ENCODE measurements around the gene GLRA2.

Gene GLRA2

GRCh38 chrX:14590693-14591424, 61.5 kb downstream of the GLRA2 start:
- H4K20me1 ChIP-seq (ENCODE audit: insufficient read depth, low read length), result no peaks in the 10 kb centered on the region
- H2AFZ ChIP-seq (ENCODE audit: low read depth, low read length), result no peak overlapping the region
- no peak for TF ChIP-seq EZH2phosphoT487 (IDR thresholded peaks at IDR 0.05; ENCODE audit: low read depth)
- TF ChIP-seq, protein P1, sequence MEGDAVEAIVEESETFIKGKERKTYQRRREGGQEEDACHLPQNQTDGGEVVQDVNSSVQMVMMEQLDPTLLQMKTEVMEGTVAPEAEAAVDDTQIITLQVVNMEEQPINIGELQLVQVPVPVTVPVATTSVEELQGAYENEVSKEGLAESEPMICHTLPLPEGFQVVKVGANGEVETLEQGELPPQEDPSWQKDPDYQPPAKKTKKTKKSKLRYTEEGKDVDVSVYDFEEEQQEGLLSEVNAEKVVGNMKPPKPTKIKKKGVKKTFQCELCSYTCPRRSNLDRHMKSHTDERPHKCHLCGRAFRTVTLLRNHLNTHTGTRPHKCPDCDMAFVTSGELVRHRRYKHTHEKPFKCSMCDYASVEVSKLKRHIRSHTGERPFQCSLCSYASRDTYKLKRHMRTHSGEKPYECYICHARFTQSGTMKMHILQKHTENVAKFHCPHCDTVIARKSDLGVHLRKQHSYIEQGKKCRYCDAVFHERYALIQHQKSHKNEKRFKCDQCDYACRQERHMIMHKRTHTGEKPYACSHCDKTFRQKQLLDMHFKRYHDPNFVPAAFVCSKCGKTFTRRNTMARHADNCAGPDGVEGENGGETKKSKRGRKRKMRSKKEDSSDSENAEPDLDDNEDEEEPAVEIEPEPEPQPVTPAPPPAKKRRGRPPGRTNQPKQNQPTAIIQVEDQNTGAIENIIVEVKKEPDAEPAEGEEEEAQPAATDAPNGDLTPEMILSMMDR (IDR thresholded peaks at IDR 0.05; ENCODE audit: low read depth, low read length), result no peak
- no peaks in the 10 kb centered on the region for H3K4me1 ChIP-seq (ENCODE audit: low read length)
- H3K9me3 ChIP-seq (ENCODE audit: insufficient read depth, low read length), result no peaks in the 10 kb centered on the region
- H3K36me3 ChIP-seq (replicated peaks; ENCODE audit: low read depth, low read length), result no peaks in the 10 kb centered on the region
- no peak overlapping the region for H3K27ac ChIP-seq (ENCODE audit: low read length)
- no peaks in the 10 kb centered on the region for H3K27me3 ChIP-seq (ENCODE audit: low read depth, low read length)
- H3K4me2 ChIP-seq (ENCODE audit: low read length), result no peak overlapping the region
- H3K4me3 ChIP-seq (ENCODE audit: low read length), result no peak overlapping the region
- H3K79me2 ChIP-seq (ENCODE audit: low read length), result no peaks in the 10 kb centered on the region
- H3K9ac ChIP-seq (ENCODE audit: low read length), result no peak overlapping the region

- Histone ChIP-seq H3K4me3 (ENCODE audit: low read length) (no peak overlapping the region), H3K36me3 (replicated peaks; ENCODE audit: low read depth, low read length) (no peaks in the 10 kb centered on the region), H3K9ac (ENCODE audit: low read length) (no peak overlapping the region), H3K79me2 (ENCODE audit: low read length) (no peaks in the 10 kb centered on the region), H4K20me1 (ENCODE audit: insufficient read depth, low read length) (no peaks in the 10 kb centered on the region), H2AFZ (ENCODE audit: low read depth, low read length) (no peak overlapping the region), H3K9me3 (ENCODE audit: insufficient read depth, low read length) (no peaks in the 10 kb centered on the region), H3K4me2 (ENCODE audit: low read length) (no peak overlapping the region), H3K27me3 (ENCODE audit: low read depth, low read length) (no peaks in the 10 kb centered on the region), H3K27ac (ENCODE audit: low read length) (no peak overlapping the region), H3K4me1 (ENCODE audit: low read length) (no peaks in the 10 kb centered on the region)
- no peak for TF ChIP-seq EZH2phosphoT487 (IDR thresholded peaks at IDR 0.05; ENCODE audit: low read depth)
- TF ChIP-seq, protein P1 (IDR thresholded peaks at IDR 0.05; ENCODE audit: low read depth, low read length), result no peak
Observed at GRCh38 chrX:14591976-14592375, 62.6 kb downstream of the GLRA2 start.

DNA sequence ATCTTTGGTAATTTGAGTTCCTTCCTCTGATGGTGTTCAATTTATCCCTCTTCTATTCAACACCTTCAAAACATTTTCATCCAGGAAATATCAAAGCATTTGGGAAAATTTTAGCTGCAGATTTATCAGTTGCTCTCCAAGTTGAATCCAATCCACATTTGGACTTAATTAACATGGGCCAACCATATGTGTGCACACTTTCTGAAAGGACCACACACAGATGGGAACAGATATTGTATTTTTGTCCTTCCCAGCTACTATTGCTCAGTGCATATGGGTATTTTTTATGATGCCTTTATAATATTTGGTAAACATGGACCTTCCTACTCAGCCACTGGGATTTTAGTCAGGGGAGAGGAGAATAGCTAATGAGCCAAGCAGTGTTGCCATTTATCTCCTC, 65.2 kb downstream of the GLRA2 start:
- H3K4me1 ChIP-seq (ENCODE audit: low read length), result no peaks in the 10 kb centered on the region
- H3K9ac ChIP-seq (ENCODE audit: low read length), result no peak overlapping the region
- no peak overlapping the region for H2AFZ ChIP-seq (ENCODE audit: low read depth, low read length)
- H3K4me2 ChIP-seq (ENCODE audit: low read length), result no peak overlapping the region
- no peak overlapping the region for H3K4me3 ChIP-seq (ENCODE audit: low read length)
- no peak overlapping the region for H3K27ac ChIP-seq (ENCODE audit: low read length)
- TF ChIP-seq, protein P1 (IDR thresholded peaks at IDR 0.05; ENCODE audit: low read depth, low read length), result no peak
- H3K79me2 ChIP-seq (ENCODE audit: low read length), result no peaks in the 10 kb centered on the region
- H3K9me3 ChIP-seq (ENCODE audit: insufficient read depth, low read length), result no peaks in the 10 kb centered on the region
- H3K36me3 ChIP-seq (replicated peaks; ENCODE audit: low read depth, low read length), result no peaks in the 10 kb centered on the region
- H4K20me1 ChIP-seq (ENCODE audit: insufficient read depth, low read length), result no peaks in the 10 kb centered on the region
- no peaks in the 10 kb centered on the region for H3K27me3 ChIP-seq (ENCODE audit: low read depth, low read length)

DNA sequence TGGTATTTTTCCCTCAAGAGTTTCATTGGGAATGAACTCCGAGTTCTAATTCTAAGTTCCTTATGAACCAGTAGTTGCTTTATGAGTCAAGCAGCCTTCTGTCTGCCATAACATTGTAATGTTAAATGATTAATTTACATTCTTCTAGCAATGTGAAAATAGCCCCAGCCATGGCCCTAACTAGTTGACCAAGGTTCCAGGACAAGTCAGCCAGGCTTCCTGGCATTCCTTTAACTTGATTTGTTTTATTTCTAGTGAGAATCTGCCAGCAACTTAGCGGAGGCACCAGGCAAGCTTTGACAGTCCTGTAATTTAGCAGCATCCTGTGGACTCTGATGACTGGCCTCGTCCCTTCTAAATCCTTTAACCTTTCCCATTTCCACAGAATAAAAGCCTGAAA, 69.0 kb downstream of the GLRA2 start:
- H2AFZ ChIP-seq (ENCODE audit: low read depth, low read length), result no peak overlapping the region
- no peaks in the 10 kb centered on the region for H3K9me3 ChIP-seq (ENCODE audit: insufficient read depth, low read length)
- H3K36me3 ChIP-seq (replicated peaks; ENCODE audit: low read depth, low read length), result no peaks in the 10 kb centered on the region
- H3K79me2 ChIP-seq (ENCODE audit: low read length), result no peaks in the 10 kb centered on the region
- no peaks in the 10 kb centered on the region for H3K4me1 ChIP-seq (ENCODE audit: low read length)
- H3K4me2 ChIP-seq (ENCODE audit: low read length), result no peak overlapping the region
- no peak for TF ChIP-seq EZH2phosphoT487 (IDR thresholded peaks at IDR 0.05; ENCODE audit: low read depth)
- TF ChIP-seq, protein P1 (IDR thresholded peaks at IDR 0.05; ENCODE audit: low read depth, low read length), result no peak
- H3K27ac ChIP-seq (ENCODE audit: low read length), result no peak overlapping the region
- H3K27me3 ChIP-seq (ENCODE audit: low read depth, low read length), result no peaks in the 10 kb centered on the region
- no peak overlapping the region for H3K9ac ChIP-seq (ENCODE audit: low read length)
- H3K4me3 ChIP-seq (ENCODE audit: low read length), result no peak overlapping the region
- no peaks in the 10 kb centered on the region for H4K20me1 ChIP-seq (ENCODE audit: insufficient read depth, low read length)

Measured in OCI-LY3 (cell line).